GM11168 (cell line): ENCODE data around the gene BRCA1.
"Not testable (repeated sequence)": the region's sequence is repeated elsewhere in the genome, so short reads cannot be mapped to it uniquely, and the experiment has no call there.

ENCODE experiments used
- in situ Hi-C: fragments of 300-500 bp; cut with MboI; formaldehyde crosslinking; loops from one replicate; pipeline ENCODE4 v1.12.0; 2022; ENCODE audit warnings: low sequenced_read_pairs; ENCODE audit not compliant: unreplicated experiment

BRCA1 gene

GRCh38 chr17:43011728-43012472 is 113.3 kb downstream of the BRCA1 start:
- in situ Hi-C loops: no loop called here

- in situ Hi-C loops: no loop called here
These were observed 114.4 kb downstream of the BRCA1 start for GRCh38 chr17:43010667-43011308.

GRCh38 chr17:43006639-43007551 is 118.3 kb downstream of the BRCA1 start, which contains the start of gene IFI35:
TSS of gene IFI35 (plus strand) at chr17:43006784. CDS start at chr17:43006948, 164 bp downstream.
- in situ Hi-C loops: no loop called here

- in situ Hi-C loops: no loop called here
These were observed 121.5 kb downstream of the BRCA1 start for GRCh38 chr17:43003542-43004172.

GRCh38 chr17:43000894-43001293 is 124.3 kb downstream of the BRCA1 start:
- in situ Hi-C loops: not testable (repeated sequence)

GRCh38 chr17:42999003-42999525 is 126.1 kb downstream of the BRCA1 start:
- in situ Hi-C loops: no loop called here

GRCh38 chr17:42997984-42998938 is 126.9 kb downstream of the BRCA1 start, which contains the start of gene RPL27:
TSS of gene RPL27 (plus strand) at chr17:42998419. CDS start at chr17:42998751, 332 bp downstream.
- in situ Hi-C loops: no loop called here

- in situ Hi-C loops: no loop called here
These were observed 127.7 kb downstream of the BRCA1 start for GRCh38 chr17:42997390-42997983.
